ENCODE results near the gene KTN1.

- TF ChIP-seq EZH2 (IDR thresholded peaks at IDR 0.05) (no peak), POLR2AphosphoS5 (IDR thresholded peaks at IDR 0.05; ENCODE audit: borderline replicate concordance, low read depth, low read length) (no peak)
Observed at GRCh38 chr14:55607386-55607785, 27.4 kb downstream of the KTN1 start.
